HG02642 (cell line): ENCODE data around the gene PRRG3.

ENCODE experiments used
- ATAC-seq: cut with Tn5 transposase; IDR thresholded peaks from one replicate; pipeline ENCODE4 v1.9.1; 2021; ENCODE audit warnings: mild to moderate bottlenecking; ENCODE audit not compliant: unreplicated experiment, poor library complexity

Gene PRRG3

GRCh38 chrX:151741606-151742005 is 46.3 kb downstream of the PRRG3 start:
- ATAC-seq, result no peak

GRCh38 chrX:151742311-151742710 is 47.1 kb downstream of the PRRG3 start:
- ATAC-seq, result no peak

GRCh38 chrX:151743651-151744470 is 48.6 kb downstream of the PRRG3 start:
- no peak for ATAC-seq

DNA sequence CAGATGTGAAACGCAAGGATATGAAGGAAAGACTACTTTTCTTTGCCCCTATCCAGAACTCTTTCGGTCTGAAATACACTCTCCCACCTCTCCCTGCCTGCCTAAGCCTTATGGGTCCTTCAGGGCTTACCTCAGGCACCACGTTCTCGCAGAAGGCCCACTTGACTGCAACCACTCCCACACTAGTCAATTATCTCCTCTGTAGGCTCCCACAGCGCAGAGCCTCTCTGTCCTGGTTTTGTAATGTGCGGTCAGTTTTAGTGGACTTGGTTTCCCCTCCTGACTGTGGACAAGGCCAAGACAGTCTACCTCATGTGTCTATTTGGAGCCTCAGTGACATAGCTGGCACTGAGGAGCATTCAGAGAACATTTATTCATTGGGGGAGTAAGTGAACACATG is 50.4 kb downstream of the PRRG3 start:
- no peak for ATAC-seq

DNA sequence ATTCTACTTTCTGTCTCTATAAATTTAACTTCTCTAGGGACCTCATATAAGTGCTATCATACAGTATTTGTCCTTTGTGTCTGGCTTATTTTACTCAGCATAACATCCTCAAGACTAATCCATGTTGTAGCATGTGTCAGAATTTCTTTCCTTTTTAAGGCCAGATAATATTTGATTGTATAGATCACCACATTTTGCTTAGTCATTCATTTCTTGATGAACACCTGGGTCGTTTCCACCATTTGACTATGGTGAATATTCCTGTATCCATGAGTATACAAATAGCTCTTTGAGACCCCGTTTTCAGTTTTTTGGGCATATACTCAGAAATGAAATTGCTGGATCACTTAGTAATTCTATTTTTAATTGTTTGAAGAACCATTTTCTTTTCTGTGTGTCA is 51.2 kb downstream of the PRRG3 start:
- no peak for ATAC-seq

DNA sequence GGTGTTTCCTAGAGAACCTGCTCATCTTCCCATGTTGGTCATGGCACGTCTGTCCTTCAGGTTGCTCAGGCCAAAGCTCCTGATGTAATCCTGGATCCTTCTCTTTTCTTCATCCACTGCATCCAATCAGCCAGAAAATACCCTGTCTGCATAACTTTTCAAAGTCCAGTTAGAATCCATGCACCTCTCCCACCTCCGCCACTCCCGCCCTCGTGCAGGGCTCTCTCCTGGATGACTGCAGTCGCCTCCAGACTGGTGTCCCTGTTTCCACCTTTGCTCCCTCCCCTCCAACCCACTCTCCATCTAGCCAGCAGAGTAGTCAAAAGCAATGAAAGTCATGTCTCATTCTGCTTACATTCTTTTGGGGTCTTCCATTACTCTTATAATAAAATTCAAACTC is 55.3 kb downstream of the PRRG3 start:
- ATAC-seq, result no peak

- no peak for ATAC-seq
Measured at GRCh38 chrX:151752847-151753246, 57.6 kb downstream of the PRRG3 start.

DNA sequence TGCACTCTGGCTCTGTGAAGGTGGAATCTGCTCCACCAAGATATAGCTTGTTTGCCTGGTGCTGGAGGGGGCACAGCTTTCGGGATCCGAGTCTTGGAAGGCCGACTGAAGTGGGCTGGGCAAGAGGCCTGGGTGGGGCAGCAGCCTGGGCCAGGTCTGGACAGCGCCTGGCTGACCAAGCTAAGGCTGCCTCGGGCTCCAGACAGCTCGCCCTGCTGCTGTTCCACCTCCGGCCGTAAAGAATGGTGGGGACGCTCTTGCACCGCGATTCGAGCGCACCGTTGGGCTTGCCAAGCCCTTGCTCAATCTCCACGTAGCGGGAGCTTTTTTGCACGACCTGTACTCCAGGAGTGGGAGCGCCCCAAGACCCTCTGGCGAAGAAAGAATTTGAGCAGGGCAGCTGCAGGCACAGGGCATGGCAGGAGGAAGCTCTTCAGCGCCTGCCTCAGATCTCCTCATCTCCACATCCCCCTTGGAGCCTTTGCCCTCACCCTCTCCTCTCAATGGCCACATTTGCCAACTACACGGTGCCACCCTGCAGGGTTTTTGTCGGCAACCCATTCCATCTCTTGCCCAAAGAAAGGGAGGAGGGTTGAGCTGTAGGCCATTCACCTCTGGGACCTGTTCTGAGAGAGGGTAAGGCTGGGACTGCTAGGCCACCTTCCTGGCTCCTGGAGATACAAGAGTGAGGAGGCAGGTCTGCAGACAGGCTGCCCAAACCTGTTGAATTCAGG is 58.2 kb downstream of the PRRG3 start:
- ATAC-seq, result peak; percentile 78

DNA sequence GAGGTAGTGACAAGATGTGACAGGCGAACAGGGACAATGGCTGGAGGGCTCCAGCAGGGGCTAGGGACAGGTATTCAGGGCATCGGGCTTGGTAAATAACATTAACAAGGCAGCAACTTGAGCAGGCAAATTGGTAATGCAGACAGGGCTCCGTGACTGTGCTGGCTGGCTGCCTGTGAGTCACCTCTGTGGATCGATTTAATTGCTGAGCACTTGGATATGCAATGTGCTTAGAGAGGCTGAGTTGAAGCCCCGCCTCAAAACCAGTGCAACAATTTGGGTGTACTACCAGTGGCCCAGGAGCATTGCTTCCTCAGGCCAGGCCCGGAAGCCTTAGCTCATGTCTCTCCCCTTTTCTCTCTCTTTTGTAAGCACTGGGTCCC is 58.8 kb downstream of the PRRG3 start:
- no peak for ATAC-seq

GRCh38 chrX:151754641-151755215 is 59.5 kb downstream of the PRRG3 start:
- no peak for ATAC-seq
